NCI-H2171 treated with DMSO at 0.1 percent for 48 hours (cell line): ENCODE data around the gene GABRG3.

Experiments used
- DNase-seq: peaks from one replicate; lab custom pipeline; 2025; lab: John Stamatoyannopoulos, UW

Gene GABRG3

GRCh38 chr15:27468151-27468591 is 497.2 kb downstream of the GABRG3 start:
- DNase-seq, result no peak

GRCh38 chr15:27473845-27474244 is 502.9 kb downstream of the GABRG3 start:
- DNase-seq, result no peak

- no peak for DNase-seq
These were observed 504.4 kb downstream of the GABRG3 start for GRCh38 chr15:27475395-27475794.

GRCh38 chr15:27479296-27480140 is 508.5 kb downstream of the GABRG3 start:
- peak; percentile 95 for DNase-seq

- no peak for DNase-seq
These were observed 509.2 kb downstream of the GABRG3 start for GRCh38 chr15:27480141-27480530.

GRCh38 chr15:27480642-27481041 is 509.7 kb downstream of the GABRG3 start:
- DNase-seq, result no peak

GRCh38 chr15:27481768-27482167 is 510.8 kb downstream of the GABRG3 start:
- DNase-seq, result no peak

- no peak for DNase-seq
These were observed 511.3 kb downstream of the GABRG3 start for GRCh38 chr15:27482287-27482686.

- no peak for DNase-seq
These were observed 512.1 kb downstream of the GABRG3 start for GRCh38 chr15:27483124-27483523.

- DNase-seq, result no peak
These were observed 514.3 kb downstream of the GABRG3 start for GRCh38 chr15:27485265-27485664.

- peak; percentile 68 for DNase-seq
These were observed 515.1 kb downstream of the GABRG3 start for GRCh38 chr15:27486051-27486450.

GRCh38 chr15:27486683-27487647 is 516.0 kb downstream of the GABRG3 start:
- DNase-seq, result no peak

GRCh38 chr15:27487846-27488245 is 516.9 kb downstream of the GABRG3 start:
- no peak for DNase-seq

GRCh38 chr15:27490867-27491595 is 520.0 kb downstream of the GABRG3 start:
- no peak for DNase-seq

- no peak for DNase-seq
These were observed 521.0 kb downstream of the GABRG3 start for GRCh38 chr15:27491666-27492621.

- peak; percentile 87 for DNase-seq
These were observed 525.0 kb downstream of the GABRG3 start for GRCh38 chr15:27495963-27496459.

- DNase-seq, result no peak
These were observed 527.7 kb downstream of the GABRG3 start for GRCh38 chr15:27498700-27499099.

- no peak for DNase-seq
These were observed 528.2 kb downstream of the GABRG3 start for GRCh38 chr15:27499191-27499590.

- no peak for DNase-seq
These were observed 528.7 kb downstream of the GABRG3 start for GRCh38 chr15:27499719-27500118.

GRCh38 chr15:27500206-27500605 is 529.2 kb downstream of the GABRG3 start:
- DNase-seq, result no peak

- no peak for DNase-seq
These were observed 535.8 kb downstream of the GABRG3 start for GRCh38 chr15:27506752-27507151.
